Loucy (cell line): ENCODE results near the gene RPTOR.

Source experiments
- CTCF ChIP-seq: fragments of 200-600 bp; sonication (generic); conservative IDR thresholded peaks from 2 replicates; pipeline ENCODE4 v1.5.1; 2014; ENCODE audit warnings: mild to moderate bottlenecking, antibody characterized with exemption, low read length
- EZH2phosphoT487 ChIP-seq: fragments of 200-600 bp; IDR thresholded peaks from 2 replicates; pipeline ENCODE4 v1.6.1; 2018; ENCODE audit warnings: antibody characterized with exemption, mild to moderate bottlenecking, moderate library complexity, borderline replicate concordance

GRCh38 chr17:80523054-80523744, 21.4 kb upstream of the RPTOR start:
- TF ChIP-seq CTCF (no peak), EZH2phosphoT487 (no peak)
